Tibial nerve (tissue), 4 donors: ENCODE data around the gene ZNF319. TPM values are rescaled to one million over a fixed set of nuclear protein-coding genes. Genes with fewer than 3 reads are reported as not detected.

Experiments used
- DNase-seq, 2 donors: peaks; one replicate each; pipeline ENCODE4 v3.0.0-alpha.2; 2019; ENCODE audit warnings: low spot score in 2 of 2
- H3K27ac ChIP-seq, 4 donors: fragments of 200-600 bp; sonication (generic) in 3 of 4; one replicate each; pipeline ENCODE4 v1.5.1; 2017 to 2019; ENCODE audit warnings: mild to moderate bottlenecking in 1 of 4
- H3K27me3 ChIP-seq, 2 donors: fragments of 200-600 bp; sonication (generic) in 1 of 2; one replicate each; pipeline versions ENCODE4 v1.5.1 to v1.6.0; 2017 to 2019
- H3K36me3 ChIP-seq, 3 donors: fragments of 200-600 bp; sonication (generic); one replicate each; pipeline ENCODE4 v1.5.1; 2018 to 2019
- H3K4me1 ChIP-seq, 4 donors: fragments of 200-600 bp; sonication (generic) in 3 of 4; one replicate each; pipeline ENCODE4 v1.5.1; 2017 to 2019
- H3K4me3 ChIP-seq, 4 donors: fragments of 200-600 bp; sonication (generic) in 3 of 4; one replicate each; pipeline ENCODE4 v1.5.1; 2017 to 2019; ENCODE audit warnings: mild to moderate bottlenecking in 1 of 4, moderate library complexity in 1 of 4
- H3K9me3 ChIP-seq, 4 donors: fragments of 200-600 bp; sonication (generic) in 3 of 4; one replicate each; pipeline ENCODE4 v1.5.1; 2017 to 2019
- CTCF ChIP-seq, 5 experiments: fragments of 200-600 bp in 3 of 5; fragments of 450-650 bp in 2 of 5; sonication (generic) in 3 of 5; IDR thresholded peaks; one replicate each; pipeline ENCODE4 v1.5.1; 2016 to 2019; ENCODE audit warnings: antibody characterized with exemption in 5 of 5, mild to moderate bottlenecking in 3 of 5, moderate library complexity in 2 of 5
- EP300 ChIP-seq, 2 donors: sonication (generic); formaldehyde crosslinking; IDR thresholded peaks; one replicate each; pipeline ENCODE4 v1.6.1; 2017; ENCODE audit warnings: antibody characterized with exemption in 2 of 2, mild to moderate bottlenecking in 1 of 2
- POLR2A ChIP-seq, 2 donors: fragments of 450-650 bp; IDR thresholded peaks; one replicate each; pipeline ENCODE4 v1.6.1; 2017; ENCODE audit warnings: antibody characterized with exemption in 2 of 2, mild to moderate bottlenecking in 2 of 2, moderate library complexity in 2 of 2
- WGBS, 2 donors: methylation state at CpG; one replicate each; pipeline ENCODE4 v1.1.5; 2018; 5-methylcytosine and 5-hydroxymethylcytosine counted together
- total RNA-seq, 4 donors: library from RNA; depleted of rRNA; stranded (reverse); fragments of >200 nt; gene quantifications; one replicate each; pipeline ENCODE4 v1.1.0, GENCODE V29; 2016

The ZNF319 gene
- total RNA-seq, 4 donors from 2014 or later: 7.5 to 11.6 (median 9.1) TPM

- TF ChIP-seq EP300 (IDR thresholded peaks at IDR 0.05) (no peak), CTCF (IDR thresholded peaks at IDR 0.05) (no peak), POLR2A (IDR thresholded peaks at IDR 0.05) (no peak)
- Histone ChIP-seq H3K36me3 (no peaks in the 10 kb centered on the region), H3K27ac (no peak overlapping the region), H3K27me3 (peaks cover 0 to 5% of the 10 kb centered on the region in 2 donors), H3K4me1 (no peaks in the 10 kb centered on the region), H3K4me3 (no peak overlapping the region), H3K9me3 (no peaks in the 10 kb centered on the region)
- DNase-seq: no peak
- 83 to 95% methylated on average over 2 of the region's 2 CpGs for WGBS, 2 donors
Observed at GRCh38 chr16:57947261-57947660, 53.2 kb downstream of the ZNF319 start.

- no peaks in the 10 kb centered on the region for H3K36me3 ChIP-seq
- H3K27ac ChIP-seq: no peak overlapping the region
- 77 to 80% methylated on average over 13 of the region's 13 CpGs for WGBS, 2 donors
- H3K27me3 ChIP-seq: peaks cover 0 to 2% of the 10 kb centered on the region in 2 donors
- H3K9me3 ChIP-seq: no peaks in the 10 kb centered on the region
- no peak overlapping the region for H3K4me3 ChIP-seq
- TF ChIP-seq EP300 (IDR thresholded peaks at IDR 0.05) (no peak), CTCF (IDR thresholded peaks at IDR 0.05) (no peak), POLR2A (IDR thresholded peaks at IDR 0.05) (no peak)
- H3K4me1 ChIP-seq: no peaks in the 10 kb centered on the region
- no peak for DNase-seq
Observed at GRCh38 chr16:57946181-57946801, 54.2 kb downstream of the ZNF319 start.

GRCh38 chr16:57945740-57946138, 54.7 kb downstream of the ZNF319 start:
- no peaks in the 10 kb centered on the region for H3K36me3 ChIP-seq
- DNase-seq: no peak
- TF ChIP-seq CTCF (IDR thresholded peaks at IDR 0.05) (no peak), POLR2A (IDR thresholded peaks at IDR 0.05) (no peak), EP300 (IDR thresholded peaks at IDR 0.05) (no peak)
- WGBS, 2 donors: 56 to 61% methylated on average over 6 to 7 of the region's 7 CpGs
- no peak overlapping the region for H3K27ac ChIP-seq
- no peaks in the 10 kb centered on the region for H3K9me3 ChIP-seq
- H3K4me3 ChIP-seq: no peak overlapping the region
- no peaks in the 10 kb centered on the region for H3K4me1 ChIP-seq
- no peaks in the 10 kb centered on the region for H3K27me3 ChIP-seq

- Histone ChIP-seq H3K4me1 (no peaks in the 10 kb centered on the region), H3K4me3 (no peak overlapping the region), H3K9me3 (no peaks in the 10 kb centered on the region), H3K27ac (no peak overlapping the region), H3K36me3 (no peaks in the 10 kb centered on the region), H3K27me3 (no peaks in the 10 kb centered on the region)
- TF ChIP-seq POLR2A (IDR thresholded peaks at IDR 0.05): no peak
- no peak for TF ChIP-seq CTCF (IDR thresholded peaks at IDR 0.05)
- no peak for TF ChIP-seq EP300 (IDR thresholded peaks at IDR 0.05)
- WGBS, 2 donors: 76 to 82% methylated on average over 9 of the region's 9 CpGs
- no peak for DNase-seq
Observed at GRCh38 chr16:57944970-57945739, 55.3 kb downstream of the ZNF319 start.

Other genes starting within 250 kb of the ZNF319 start
- 10 to 100 TPM; 50.9 to 87.0 (median 60.2) TPM for gene KIFC3, start 198.2 kb downstream of the ZNF319 start, total RNA-seq
- gene CNGB1, start 29.5 kb downstream of the ZNF319 start, total RNA-seq: not detected
- 10 to 100 TPM; 23.1 to 80.4 (median 31.6) TPM for gene USB1, start 735 bp upstream of the ZNF319 start, total RNA-seq
- gene MMP15, start 25.1 kb upstream of the ZNF319 start, total RNA-seq: 10 to 100 TPM; 11.4 to 32.9 (median 28.4) TPM
- gene CFAP20, start 128.7 kb upstream of the ZNF319 start, total RNA-seq: 10 to 100 TPM; 19.9 to 32.4 (median 25.6) TPM
- 10 to 100 TPM; 25.8 to 74.7 (median 34.1) TPM for gene CSNK2A2, start 197.4 kb upstream of the ZNF319 start, total RNA-seq